Measurements from ENCODE around the gene SLC25A34. TPM values are rescaled to one million over a fixed set of nuclear protein-coding genes. Genes with fewer than 3 reads are reported as not detected.

SLC25A34 gene
- total RNA-seq, 1 donor from 2014 or later, result 0.25 TPM

GRCh38 chr1:15707239-15707925 lies 28.7 kb upstream of the SLC25A34 start:
- no peak overlapping the region for H3K4me3 ChIP-seq (ENCODE audit: low read depth, low read length)
- no peaks in the 10 kb centered on the region for H3K27me3 ChIP-seq (ENCODE audit: control insufficient read depth, insufficient read depth, low read length)
- no peaks in the 10 kb centered on the region for H3K36me3 ChIP-seq (ENCODE audit: control insufficient read depth, insufficient read depth, low read length)
- no peak for TF ChIP-seq CTCF (IDR thresholded peaks at IDR 0.05; ENCODE audit: insufficient read depth, low read length, poor library complexity, severe bottlenecking)
- DNase-seq (ENCODE audit: low read depth), result no peak

- H3K36me3 ChIP-seq (ENCODE audit: control insufficient read depth, insufficient read depth, low read length), result no peaks in the 10 kb centered on the region
- DNase-seq (ENCODE audit: low read depth), result no peak
- H3K27me3 ChIP-seq (ENCODE audit: control insufficient read depth, insufficient read depth, low read length), result no peaks in the 10 kb centered on the region
- TF ChIP-seq CTCF (IDR thresholded peaks at IDR 0.05; ENCODE audit: insufficient read depth, low read length, poor library complexity, severe bottlenecking), result no peak
- no peak overlapping the region for H3K4me3 ChIP-seq (ENCODE audit: low read depth, low read length)
Measured at GRCh38 chr1:15708486-15709137, 27.4 kb upstream of the SLC25A34 start.

GRCh38 chr1:15709226-15709625 lies 26.8 kb upstream of the SLC25A34 start:
- no peak for TF ChIP-seq CTCF (IDR thresholded peaks at IDR 0.05; ENCODE audit: insufficient read depth, low read length, poor library complexity, severe bottlenecking)
- no peak for DNase-seq (ENCODE audit: low read depth)

GRCh38 chr1:15712168-15712567 lies 23.9 kb upstream of the SLC25A34 start:
- no peak for DNase-seq (ENCODE audit: low read depth)
- no peak for TF ChIP-seq CTCF (IDR thresholded peaks at IDR 0.05; ENCODE audit: insufficient read depth, low read length, poor library complexity, severe bottlenecking)
- Histone ChIP-seq H3K27me3 (ENCODE audit: control insufficient read depth, insufficient read depth, low read length) (no peaks in the 10 kb centered on the region), H3K4me3 (ENCODE audit: low read depth, low read length) (no peak overlapping the region), H3K36me3 (ENCODE audit: control insufficient read depth, insufficient read depth, low read length) (peaks cover 2% of the 10 kb centered on the region)

More at GRCh38 chr1:15709226-15709625, 26.8 kb upstream of the SLC25A34 start:
- Histone ChIP-seq H3K4me3 (ENCODE audit: low read depth, low read length) (no peak overlapping the region), H3K36me3 (ENCODE audit: control insufficient read depth, insufficient read depth, low read length) (no peaks in the 10 kb centered on the region), H3K27me3 (ENCODE audit: control insufficient read depth, insufficient read depth, low read length) (no peaks in the 10 kb centered on the region)

GRCh38 chr1:15714406-15715136 lies 21.5 kb upstream of the SLC25A34 start:
- TF ChIP-seq CTCF (IDR thresholded peaks at IDR 0.05; ENCODE audit: insufficient read depth, low read length, poor library complexity, severe bottlenecking), result no peak
- Histone ChIP-seq H3K27me3 (ENCODE audit: control insufficient read depth, insufficient read depth, low read length) (no peaks in the 10 kb centered on the region), H3K4me3 (ENCODE audit: low read depth, low read length) (no peak overlapping the region), H3K36me3 (ENCODE audit: control insufficient read depth, insufficient read depth, low read length) (peaks cover 2% of the 10 kb centered on the region)
- no peak for DNase-seq (ENCODE audit: low read depth)

Data from kidney epithelial cell (primary cell).